HepG2 (cell line): Measurements from ENCODE around the gene NAT9. TPM values are rescaled to one million over a fixed set of nuclear protein-coding genes. Genes with fewer than 3 reads are reported as not detected.

Experiments
- ATF5 ChIP-seq: sonication (generic); formaldehyde crosslinking; IDR thresholded peaks from 2 replicates; pipeline ENCODE4 v1.4.0; 2020; ENCODE audit warnings: mild to moderate bottlenecking, low read depth, missing genetic modification reagents
- CENPBD1 ChIP-seq: sonication (generic); formaldehyde crosslinking; IDR thresholded peaks from 2 replicates; pipeline ENCODE4 v1.8.0; 2022; ENCODE audit warnings: missing genetic modification reagents, low read depth, mild to moderate bottlenecking, borderline replicate concordance
- HOMEZ ChIP-seq: IDR thresholded peaks from 2 replicates; pipeline ENCODE4 v1.6.1; 2016; ENCODE audit warnings: low read depth
- ISL2 ChIP-seq: sonication (generic); formaldehyde crosslinking; IDR thresholded peaks from 2 replicates; pipeline ENCODE4 v1.5.0; 2020; ENCODE audit warnings: missing genetic modification reagents
- KLF6 ChIP-seq: IDR thresholded peaks from 2 replicates; pipeline ENCODE4 v1.8.0; 2016; ENCODE audit warnings: missing biosample characterization, missing genetic modification reagents
- MED13 ChIP-seq: sonication (generic); formaldehyde crosslinking; IDR thresholded peaks from 2 replicates; pipeline ENCODE4 v1.5.0; 2020; ENCODE audit warnings: missing genetic modification reagents
- MIXL1 ChIP-seq: IDR thresholded peaks from 2 replicates; pipeline ENCODE4 v1.6.1; 2016
- NCOA5 ChIP-seq: sonication (generic); formaldehyde crosslinking; IDR thresholded peaks from 2 replicates; pipeline ENCODE4 v1.4.0; 2020; ENCODE audit warnings: missing genetic modification reagents
- RFXANK ChIP-seq: IDR thresholded peaks from 2 replicates; pipeline ENCODE4 v1.6.1; 2016
- SNAI1 ChIP-seq: sonication (generic); formaldehyde crosslinking; IDR thresholded peaks from 2 replicates; pipeline ENCODE4 v1.5.0; 2020; ENCODE audit warnings: mild to moderate bottlenecking, missing genetic modification reagents, borderline replicate concordance
- SNAPC2 ChIP-seq: sonication (generic); formaldehyde crosslinking; IDR thresholded peaks from 2 replicates; pipeline ENCODE4 v1.8.1; 2022; ENCODE audit warnings: mild to moderate bottlenecking, missing genetic modification reagents
- TCF7L2 ChIP-seq: IDR thresholded peaks from 2 replicates; pipeline ENCODE4 v1.6.1; 2011; ENCODE audit warnings: mild to moderate bottlenecking, low read depth, low read length, moderate library complexity
- ZFP36L1 ChIP-seq: sonication (generic); formaldehyde crosslinking; IDR thresholded peaks from 2 replicates; pipeline ENCODE4 v1.8.0; 2022; ENCODE audit warnings: mild to moderate bottlenecking, missing genetic modification reagents, moderate library complexity
- ZNF350 ChIP-seq: sonication (generic); formaldehyde crosslinking; IDR thresholded peaks from 2 replicates; pipeline ENCODE4 v1.4.0; 2020; ENCODE audit warnings: mild to moderate bottlenecking, low read depth, missing genetic modification reagents, borderline replicate concordance
- ZNF512 ChIP-seq: sonication (generic); formaldehyde crosslinking; IDR thresholded peaks from 2 replicates; pipeline ENCODE4 v1.4.0; 2020; ENCODE audit warnings: mild to moderate bottlenecking, missing genetic modification reagents
- ZNF639 ChIP-seq: conservative IDR thresholded peaks from 2 replicates; pipeline ENCODE4 v1.6.1; 2018; ENCODE audit warnings: missing genetic modification reagents
- ZNF644 ChIP-seq: IDR thresholded peaks from 2 replicates; pipeline ENCODE4 v1.6.1; 2016; ENCODE audit warnings: low read depth
- ZNF703 ChIP-seq: sonication (generic); formaldehyde crosslinking; IDR thresholded peaks from 2 replicates; pipeline ENCODE4 v1.5.1; 2020; ENCODE audit warnings: missing genetic modification reagents, mild to moderate bottlenecking, moderate library complexity, borderline replicate concordance
- ZNF768 ChIP-seq: sonication (generic); formaldehyde crosslinking; IDR thresholded peaks from 2 replicates; pipeline ENCODE4 v1.4.0; 2020; ENCODE audit warnings: missing genetic modification reagents
- ZNF878 ChIP-seq: sonication (generic); formaldehyde crosslinking; IDR thresholded peaks from 2 replicates; pipeline ENCODE4 v1.8.1; 2023; ENCODE audit warnings: mild to moderate bottlenecking, missing genetic modification reagents, moderate library complexity
- polyA plus RNA-seq, 8 experiments: library from polyadenylated mRNA; depleted of rRNA in 3 of 8; stranded (reverse) in 7 of 8; unstranded in 1 of 8; fragments of >200 nt; fragmentation: Illumina TruSeq in 4 of 8; extraction: Trizol in 4 of 8; gene quantifications; 2 replicates each; pipeline versions ENCODE4 v1.2.1 to v1.2.3, GENCODE V29; 2011 to 2016; ENCODE audit warnings: low read depth in 4 of 8, missing spikeins in 1 of 8, mixed read lengths in 1 of 8; ENCODE audit not compliant: insufficient read depth in 1 of 8
- total RNA-seq, 5 experiments: library from RNA; depleted of rRNA; stranded (reverse); fragments of >200 nt; fragmentation: Illumina TruSeq; extraction: Trizol; gene quantifications; 2 replicates each; pipeline ENCODE4 v1.2.3, GENCODE V29; 2016; ENCODE audit warnings: low read depth in 1 of 5
- TF ChIP-seq, protein P1 (sequence below): sonication (generic); formaldehyde crosslinking; IDR thresholded peaks from 2 replicates; pipeline ENCODE4 v1.4.0; 2020; ENCODE audit warnings: mild to moderate bottlenecking, missing genetic modification reagents
- TF ChIP-seq, protein P2 (sequence below): IDR thresholded peaks from 2 replicates; pipeline ENCODE4 v1.6.1; 2016; ENCODE audit warnings: low read depth, borderline replicate concordance
- TF ChIP-seq, protein P3 (sequence below): sonication (generic); formaldehyde crosslinking; IDR thresholded peaks from 2 replicates; pipeline ENCODE4 v1.4.0; 2020; ENCODE audit warnings: mild to moderate bottlenecking, missing genetic modification reagents

The NAT9 gene
- total and polyA plus RNA-seq, 2 of the 13 experiments (the other 11 are each of a cell fraction or from before 2014, with no cell fraction given): 39.7 to 44.2 TPM

DNA sequence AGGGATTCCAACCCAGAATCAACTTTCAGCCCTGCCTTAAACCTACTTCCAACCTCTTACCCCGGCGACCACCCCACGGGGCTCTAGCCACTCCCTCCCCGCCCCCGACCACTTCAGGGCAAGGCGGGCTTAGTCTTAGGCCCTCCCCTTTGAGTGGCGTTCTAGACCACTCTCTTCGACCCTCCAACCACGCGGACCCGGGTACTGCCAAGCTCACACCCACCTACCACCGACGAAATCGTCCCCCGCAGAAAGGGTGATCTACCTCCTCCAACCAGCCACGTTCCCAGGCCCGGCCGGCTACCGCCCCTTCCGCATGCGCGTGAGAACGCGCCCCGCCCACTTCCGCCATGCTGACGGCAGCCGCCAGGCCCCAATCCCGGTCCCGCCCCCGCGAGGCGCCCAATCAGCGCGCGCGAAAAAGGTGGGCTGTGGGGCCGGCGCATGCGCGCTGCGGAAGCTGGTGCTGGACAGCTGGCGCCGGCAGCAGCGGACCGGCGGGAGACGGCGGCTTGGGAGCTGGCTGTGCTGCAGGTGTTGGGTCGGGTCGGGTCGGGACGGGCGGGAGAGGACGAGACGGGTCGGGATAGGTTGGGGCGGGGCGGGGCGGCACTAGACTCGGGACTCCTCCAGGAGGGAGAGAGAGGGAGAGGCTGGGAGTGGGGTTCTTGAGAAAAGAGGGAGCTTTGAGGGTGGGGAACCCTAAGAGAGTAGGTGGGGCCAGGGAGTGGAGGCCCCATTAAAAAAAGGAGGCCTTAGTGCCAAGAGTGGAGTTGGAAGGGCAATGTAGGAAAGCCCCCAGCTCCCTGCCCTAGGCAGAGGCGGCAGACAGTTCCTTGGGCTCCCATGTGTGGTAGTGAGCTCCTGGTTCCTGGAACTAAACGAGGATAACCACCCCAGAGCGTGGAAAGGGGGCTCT lies at the start of gene NAT9 (continued):
- TF ChIP-seq, protein P1, sequence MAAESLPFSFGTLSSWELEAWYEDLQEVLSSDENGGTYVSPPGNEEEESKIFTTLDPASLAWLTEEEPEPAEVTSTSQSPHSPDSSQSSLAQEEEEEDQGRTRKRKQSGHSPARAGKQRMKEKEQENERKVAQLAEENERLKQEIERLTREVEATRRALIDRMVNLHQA (CRISPR knock-in tag): no peak; the same call in 1 of the 2 replicates
- no peak for TF ChIP-seq CENPBD1 (CRISPR knock-in tag)
- TF ChIP-seq ZNF644 (CRISPR knock-in tag): no peak
- TF ChIP-seq NCOA5 (CRISPR knock-in tag): no peak
- TF ChIP-seq ISL2 (CRISPR knock-in tag): 0 out of 2 replicates have a peak, but pooled peaks have one; percentile 22
- TF ChIP-seq ZNF878 (CRISPR knock-in tag): no peak
- TF ChIP-seq MIXL1: peak; percentile 68
- no peak for TF ChIP-seq ZNF703 (CRISPR knock-in tag)
- no peak; the same call in 1 of the 2 replicates for TF ChIP-seq SNAPC2 (CRISPR knock-in tag)
- no peak for TF ChIP-seq ZNF512 (CRISPR knock-in tag)
- TF ChIP-seq, protein P2, sequence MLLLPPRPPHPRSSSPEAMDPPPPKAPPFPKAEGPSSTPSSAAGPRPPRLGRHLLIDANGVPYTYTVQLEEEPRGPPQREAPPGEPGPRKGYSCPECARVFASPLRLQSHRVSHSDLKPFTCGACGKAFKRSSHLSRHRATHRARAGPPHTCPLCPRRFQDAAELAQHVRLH (CRISPR knock-in tag): peak; percentile 84; the same call in 1 of the 2 replicates
- TF ChIP-seq ZFP36L1 (CRISPR knock-in tag): peak; percentile 83; the same call in 1 of the 2 replicates
- TF ChIP-seq KLF6 (CRISPR knock-in tag): peak; percentile 94
- no peak for TF ChIP-seq HOMEZ (CRISPR knock-in tag)
- TF ChIP-seq ZNF639 (CRISPR knock-in tag): 0 out of 2 replicates have a peak, but pooled peaks have one; percentile 55
- TF ChIP-seq, protein P3, sequence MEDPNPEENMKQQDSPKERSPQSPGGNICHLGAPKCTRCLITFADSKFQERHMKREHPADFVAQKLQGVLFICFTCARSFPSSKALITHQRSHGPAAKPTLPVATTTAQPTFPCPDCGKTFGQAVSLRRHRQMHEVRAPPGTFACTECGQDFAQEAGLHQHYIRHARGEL (CRISPR knock-in tag): no peak; the same call in 1 of the 2 replicates
- TF ChIP-seq ZNF350 (CRISPR knock-in tag): 0 out of 2 replicates have a peak, but pooled peaks have one; percentile 29
- TF ChIP-seq SNAI1 (CRISPR knock-in tag): peak; percentile 69; the same call in 1 of the 2 replicates
- no peak for TF ChIP-seq ATF5 (CRISPR knock-in tag)
- TF ChIP-seq TCF7L2: no peak
- no peak; the same call in 1 of the 2 replicates for TF ChIP-seq RFXANK (CRISPR knock-in tag)
- peak; percentile 29; the same call in 1 of the 2 replicates for TF ChIP-seq ZNF768 (CRISPR knock-in tag)
- no peak; the same call in 1 of the 2 replicates for TF ChIP-seq MED13 (CRISPR knock-in tag)
